ENCODE data around the gene ROGDI.
A peak's percentile ranks its signal among the peaks of the same experiment; 100 is the strongest.

ROGDI gene

DNA sequence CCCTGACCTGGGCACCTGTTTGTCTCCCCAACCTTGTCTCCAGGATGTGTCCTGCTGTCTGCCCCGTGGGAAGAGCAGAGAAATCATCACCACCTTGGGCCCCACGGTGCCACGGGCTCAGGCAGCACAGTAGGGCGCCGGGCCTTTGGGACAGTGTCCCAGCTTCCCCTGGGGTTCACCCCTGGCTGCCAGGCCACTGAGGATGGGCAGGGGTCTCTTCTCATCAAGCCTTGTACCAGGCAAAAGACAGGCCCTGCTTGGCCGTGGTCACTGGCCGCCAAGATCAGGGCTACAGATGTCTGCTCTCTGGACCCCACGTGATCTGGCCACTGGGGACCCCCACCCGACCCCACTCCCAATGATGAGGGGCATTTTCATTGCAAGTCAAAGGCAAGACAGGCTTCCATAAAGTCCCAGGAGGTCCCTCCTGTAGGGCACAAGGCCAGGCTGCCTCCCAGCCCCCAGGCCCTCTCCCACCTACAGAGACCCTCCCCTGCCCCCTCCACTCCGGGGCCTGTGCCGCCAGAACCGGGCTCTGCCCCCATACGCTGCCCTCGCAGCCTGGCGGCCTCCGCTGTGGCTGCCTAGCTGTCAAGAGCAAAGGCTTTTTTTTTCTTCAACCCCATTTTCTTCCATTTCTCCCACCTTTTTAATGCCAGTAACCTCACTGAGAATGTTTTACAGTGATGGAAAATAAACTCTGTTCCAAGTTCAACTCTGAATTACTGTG is 53.6 kb downstream of the ROGDI start:
- Histone ChIP-seq H2BK15ac (ENCODE audit: low read depth, poor library complexity, severe bottlenecking) (no peak overlapping the region), H3K4me2 (ENCODE audit: low read length, poor library complexity, severe bottlenecking) (no peak overlapping the region), H3K79me1 (replicated peaks; ENCODE audit: low read length, poor library complexity, severe bottlenecking) (peaks cover 17% of the 10 kb centered on the region), H3K36me3 (ENCODE audit: control insufficient read depth in 1 of 2, insufficient read depth in 2 of 2, low read depth in 1 of 2, low read length in 2 of 2) (peaks cover 36 to 58% of the 10 kb centered on the region in 2 experiments), H2BK120ac (ENCODE audit: low read depth, low read length) (no peak overlapping the region), H3K23ac (ENCODE audit: low read length in 2 of 2) (no peak overlapping the region), H2AK5ac (ENCODE audit: low read length, severe bottlenecking) (no peak overlapping the region), H3K9me3 (ENCODE audit: control insufficient read depth, low read length) (no peaks in the 10 kb centered on the region), H3K27ac (ENCODE audit: low read length, poor library complexity, severe bottlenecking) (no peak overlapping the region), H3K14ac (ENCODE audit: low read length in 2 of 2) (no peak overlapping the region), H4K91ac (ENCODE audit: low read length) (no peak overlapping the region), H3K4ac (ENCODE audit: low read depth in 1 of 2, low read length in 2 of 2) (no peak overlapping the region), H4K8ac (ENCODE audit: low read length) (no peak overlapping the region), H2BK5ac (ENCODE audit: low read depth, low read length, poor library complexity, severe bottlenecking) (no peak overlapping the region), H3K27me3 (ENCODE audit: control insufficient read depth in 1 of 2, insufficient read depth in 1 of 2, low read length in 2 of 2) (no peaks in the 10 kb centered on the region), H2BK12ac (ENCODE audit: low read length in 2 of 2) (no peak overlapping the region), H2AFZ (ENCODE audit: low read depth, low read length) (no peak overlapping the region), H3K4me3 (ENCODE audit: insufficient read depth in 1 of 2, low read depth in 1 of 2, low read length in 2 of 2) (no peak overlapping the region), H3K9ac (ENCODE audit: low read length) (no peak overlapping the region), H3K18ac (ENCODE audit: low read depth in 1 of 2, low read length in 2 of 2) (no peak overlapping the region), H3K4me1 (ENCODE audit: control insufficient read depth, insufficient read depth, low read depth, low read length) (peaks cover 7% of the 10 kb centered on the region)
- 95% methylated on average over 15 of the region's 16 CpGs for WGBS
- DNase-seq: no peak

DNA sequence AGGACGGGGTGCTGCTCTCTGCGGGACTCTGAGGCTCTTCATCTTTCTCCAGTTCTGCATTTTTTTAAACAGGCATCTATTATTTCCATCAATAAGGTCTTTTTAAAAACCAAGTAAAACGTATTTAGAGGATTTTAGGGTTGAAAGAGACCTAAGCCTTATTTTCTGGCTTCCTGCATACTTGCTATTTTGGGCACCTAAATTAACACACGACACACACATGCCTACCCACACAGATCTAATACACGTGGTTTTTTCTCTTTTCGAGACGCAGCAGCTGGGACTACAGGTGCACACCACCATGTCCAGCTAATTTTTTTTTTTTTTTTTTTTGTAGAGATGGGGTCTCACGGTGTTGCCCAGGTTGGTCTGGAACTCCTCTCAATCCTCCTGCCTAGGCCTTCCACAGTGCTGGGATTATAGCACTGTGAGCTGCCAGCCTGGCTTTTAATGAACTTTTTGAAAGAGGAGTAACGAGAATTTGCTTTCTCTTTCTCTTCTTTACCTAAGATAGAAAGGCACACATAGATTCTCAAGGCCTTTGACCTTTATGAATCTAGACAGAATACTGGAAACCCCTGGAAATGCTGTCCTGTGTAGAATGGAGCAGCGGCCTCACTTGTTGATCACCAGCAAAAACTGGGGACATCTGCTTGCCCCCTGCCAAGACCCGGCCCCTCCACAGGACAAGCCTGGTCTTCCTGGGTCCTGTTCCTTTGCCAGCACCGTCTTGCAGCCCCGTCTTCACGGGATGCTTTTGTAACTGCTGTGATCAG is 54.3 kb downstream of the ROGDI start:
- Histone ChIP-seq H2BK120ac (ENCODE audit: low read depth, low read length) (no peak overlapping the region), H3K4me2 (ENCODE audit: low read length, poor library complexity, severe bottlenecking) (no peak overlapping the region), H4K91ac (ENCODE audit: low read length) (no peak overlapping the region), H3K27me3 (ENCODE audit: control insufficient read depth in 1 of 2, insufficient read depth in 1 of 2, low read length in 2 of 2) (no peaks in the 10 kb centered on the region), H2AK5ac (ENCODE audit: low read length, severe bottlenecking) (no peak overlapping the region), H3K27ac (ENCODE audit: low read length, poor library complexity, severe bottlenecking) (no peak overlapping the region), H4K8ac (ENCODE audit: low read length) (no peak overlapping the region), H3K18ac (ENCODE audit: low read depth in 1 of 2, low read length in 2 of 2) (no peak overlapping the region), H2BK12ac (ENCODE audit: low read length in 2 of 2) (no peak overlapping the region), H2BK5ac (ENCODE audit: low read depth, low read length, poor library complexity, severe bottlenecking) (no peak overlapping the region), H2AFZ (ENCODE audit: low read depth, low read length) (no peak overlapping the region), H3K36me3 (ENCODE audit: control insufficient read depth in 1 of 2, insufficient read depth in 2 of 2, low read depth in 1 of 2, low read length in 2 of 2) (peaks cover 29 to 50% of the 10 kb centered on the region in 2 experiments), H3K14ac (ENCODE audit: low read length in 2 of 2) (no peak overlapping the region), H3K4ac (ENCODE audit: low read depth in 1 of 2, low read length in 2 of 2) (no peak overlapping the region), H2BK15ac (ENCODE audit: low read depth, poor library complexity, severe bottlenecking) (no peak overlapping the region), H3K9me3 (ENCODE audit: control insufficient read depth, low read length) (no peaks in the 10 kb centered on the region), H3K4me1 (ENCODE audit: control insufficient read depth, insufficient read depth, low read depth, low read length) (peaks cover 5% of the 10 kb centered on the region), H3K4me3 (ENCODE audit: insufficient read depth in 1 of 2, low read depth in 1 of 2, low read length in 2 of 2) (no peak overlapping the region), H3K23ac (ENCODE audit: low read length in 2 of 2) (no peak overlapping the region), H3K9ac (ENCODE audit: low read length) (no peak overlapping the region), H3K79me1 (replicated peaks; ENCODE audit: low read length, poor library complexity, severe bottlenecking) (peaks cover 10% of the 10 kb centered on the region)
- WGBS: 89% methylated on average over 11 of the region's 14 CpGs
- no peak for DNase-seq

DNA sequence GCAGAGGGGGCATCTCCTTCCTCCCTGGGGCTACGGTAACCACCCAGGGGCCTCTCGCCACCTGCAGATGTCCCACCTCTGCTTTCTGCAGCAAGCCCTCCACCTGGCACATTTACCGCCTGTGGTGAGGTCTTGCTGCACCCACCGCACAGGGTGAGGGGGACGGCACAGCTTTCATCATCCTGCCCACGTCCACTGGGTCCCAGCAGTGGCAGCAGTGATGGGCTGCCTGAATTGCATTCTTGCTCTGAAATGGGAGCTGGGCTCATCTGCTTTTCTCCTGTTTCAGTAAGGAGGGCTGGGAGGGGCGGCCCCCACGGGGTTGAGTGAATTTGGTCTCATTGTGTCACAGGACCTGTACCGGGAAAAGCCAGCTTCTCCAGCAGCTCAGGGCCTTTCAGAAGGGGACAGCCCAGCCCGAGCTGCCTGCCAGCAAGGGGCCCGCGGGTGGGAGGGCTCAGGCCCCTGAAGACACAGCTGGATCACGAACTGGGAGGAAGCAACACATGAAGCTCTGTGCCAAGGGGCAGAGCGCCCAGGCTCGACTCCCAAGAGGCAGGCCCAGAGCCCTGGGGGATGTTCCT is 55.4 kb downstream of the ROGDI start:
- Histone ChIP-seq H4K91ac (ENCODE audit: low read length) (no peak overlapping the region), H2BK120ac (ENCODE audit: low read depth, low read length) (no peak overlapping the region)

More for the DNA sequence above, 55.4 kb downstream of the ROGDI start:
- no peak overlapping the region for H2AFZ ChIP-seq (ENCODE audit: low read depth, low read length)
- peak overlapping the region in 1 of 2 experiments; percentile 9 for H3K23ac ChIP-seq (ENCODE audit: low read length in 2 of 2)
- H3K4ac ChIP-seq (ENCODE audit: low read depth in 1 of 2, low read length in 2 of 2): no peak overlapping the region
- no peak overlapping the region for H2BK5ac ChIP-seq (ENCODE audit: low read depth, low read length, poor library complexity, severe bottlenecking)
- no peak for DNase-seq
- H3K4me2 ChIP-seq (ENCODE audit: low read length, poor library complexity, severe bottlenecking): no peak overlapping the region
- H3K14ac ChIP-seq (ENCODE audit: low read length in 2 of 2): no peak overlapping the region
- H2AK5ac ChIP-seq (ENCODE audit: low read length, severe bottlenecking): no peak overlapping the region
- H3K79me1 ChIP-seq (replicated peaks; ENCODE audit: low read length, poor library complexity, severe bottlenecking): peaks cover 4% of the 10 kb centered on the region
- no peak overlapping the region for H4K8ac ChIP-seq (ENCODE audit: low read length)
- WGBS: 84% methylated on average over 15 of the region's 15 CpGs
- peaks cover 5% of the 10 kb centered on the region for H3K4me1 ChIP-seq (ENCODE audit: control insufficient read depth, insufficient read depth, low read depth, low read length)
- H3K18ac ChIP-seq (ENCODE audit: low read depth in 1 of 2, low read length in 2 of 2): no peak overlapping the region
- H3K27me3 ChIP-seq (ENCODE audit: control insufficient read depth in 1 of 2, insufficient read depth in 1 of 2, low read length in 2 of 2): no peaks in the 10 kb centered on the region
- H3K36me3 ChIP-seq (ENCODE audit: control insufficient read depth in 1 of 2, insufficient read depth in 2 of 2, low read depth in 1 of 2, low read length in 2 of 2): peaks cover 18 to 40% of the 10 kb centered on the region in 2 experiments
- no peaks in the 10 kb centered on the region for H3K9me3 ChIP-seq (ENCODE audit: control insufficient read depth, low read length)
- H3K27ac ChIP-seq (ENCODE audit: low read length, poor library complexity, severe bottlenecking): no peak overlapping the region
- H3K4me3 ChIP-seq (ENCODE audit: insufficient read depth in 1 of 2, low read depth in 1 of 2, low read length in 2 of 2): no peak overlapping the region
- H2BK15ac ChIP-seq (ENCODE audit: low read depth, poor library complexity, severe bottlenecking): no peak overlapping the region
- no peak overlapping the region for H2BK12ac ChIP-seq (ENCODE audit: low read length in 2 of 2)
- no peak overlapping the region for H3K9ac ChIP-seq (ENCODE audit: low read length)

All from mesenchymal stem cell (in vitro differentiated cells and primary cell).